HUES6 (cell line): ENCODE data around the gene SERPINE2.

Experiments
- H3K27ac ChIP-seq: 2 replicates; pipeline ENCODE4 v1.7.0; 2013; ENCODE audit warnings: low read depth, mild to moderate bottlenecking, low read length, inconsistent platforms
- H3K27me3 ChIP-seq: 2 replicates; pipeline ENCODE4 v1.6.1; 2013; ENCODE audit warnings: low read length; ENCODE audit not compliant: control insufficient read depth, insufficient read depth
- H3K36me3 ChIP-seq: 2 replicates; pipeline ENCODE4 v1.6.1; 2013; ENCODE audit warnings: low read length; ENCODE audit not compliant: control insufficient read depth, insufficient read depth
- H3K4me1 ChIP-seq: 2 replicates; pipeline ENCODE4 v1.6.1; 2013; ENCODE audit warnings: low read length; ENCODE audit not compliant: control insufficient read depth, insufficient read depth
- H3K4me3 ChIP-seq: 2 replicates; pipeline ENCODE4 v1.5.1; 2013; ENCODE audit warnings: low read depth, low read length
- H3K9ac ChIP-seq: one replicate; pipeline ENCODE4 v1.6.1; 2013; ENCODE audit warnings: mild to moderate bottlenecking, low read length
- H3K9me3 ChIP-seq: 2 replicates; pipeline ENCODE4 v1.6.1; 2013; ENCODE audit warnings: low read depth, low read length; ENCODE audit not compliant: control insufficient read depth, insufficient read depth

SERPINE2 gene

GRCh38 chr2:223929571-223930102 is 109.4 kb downstream of the SERPINE2 start:
- H3K9me3 ChIP-seq, result peaks cover 18% of the 10 kb centered on the region
- H3K27me3 ChIP-seq, result no peaks in the 10 kb centered on the region
- 0 out of 2 replicates have a peak, but pooled peaks cover 2% of the 10 kb centered on the region for H3K36me3 ChIP-seq
- no peak overlapping the region for H3K27ac ChIP-seq
- no peak overlapping the region for H3K4me3 ChIP-seq
- H3K9ac ChIP-seq, result no peak overlapping the region
- peaks cover 25% of the 10 kb centered on the region for H3K4me1 ChIP-seq

DNA sequence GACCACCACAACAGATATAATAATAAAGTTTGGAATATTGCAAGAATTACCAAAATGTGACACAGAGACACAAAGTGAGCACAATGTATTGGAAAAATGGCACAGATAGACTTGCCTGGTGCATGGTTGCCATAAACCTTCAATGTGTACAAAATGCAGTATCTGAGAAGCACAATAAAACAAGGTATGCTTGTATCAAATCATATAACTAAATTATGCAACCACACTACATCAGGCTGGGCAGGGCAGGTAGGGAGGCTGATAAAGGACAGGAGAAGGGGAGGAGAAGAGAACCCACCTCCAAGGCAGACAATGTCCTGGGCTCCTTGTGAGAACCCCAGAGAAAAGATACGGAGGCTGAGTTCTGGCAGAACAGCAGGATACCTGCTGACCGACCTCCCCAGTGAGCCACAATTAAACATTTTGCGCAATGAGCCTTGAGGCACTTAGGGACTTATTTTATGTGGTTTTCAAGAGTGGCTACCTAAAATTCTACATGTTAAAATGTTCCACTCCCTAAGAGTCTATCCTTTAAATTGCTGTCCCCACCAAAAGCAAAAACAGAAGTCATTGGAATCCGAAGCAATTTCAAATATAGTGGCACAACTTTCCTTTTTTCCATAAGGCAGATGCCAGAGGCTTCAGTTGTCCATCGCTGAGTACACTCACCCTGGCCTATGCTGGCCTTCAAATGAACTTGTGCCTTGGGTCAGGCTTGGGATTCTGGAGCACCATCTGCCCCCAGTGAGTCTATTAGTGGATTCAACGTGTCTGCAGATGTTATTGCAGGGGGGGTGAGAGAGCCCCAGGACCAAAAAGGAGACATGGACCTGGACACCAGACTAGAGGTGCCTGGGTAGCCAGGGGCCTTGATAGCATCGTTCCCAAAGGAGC is 110.7 kb downstream of the SERPINE2 start:
- Histone ChIP-seq H3K9ac (no peak overlapping the region), H3K36me3 (0 out of 2 replicates have a peak, but pooled peaks cover 2% of the 10 kb centered on the region), H3K27me3 (no peaks in the 10 kb centered on the region), H3K9me3 (peaks cover 22% of the 10 kb centered on the region), H3K4me3 (no peak overlapping the region), H3K27ac (no peak overlapping the region), H3K4me1 (peaks cover 18% of the 10 kb centered on the region)

DNA sequence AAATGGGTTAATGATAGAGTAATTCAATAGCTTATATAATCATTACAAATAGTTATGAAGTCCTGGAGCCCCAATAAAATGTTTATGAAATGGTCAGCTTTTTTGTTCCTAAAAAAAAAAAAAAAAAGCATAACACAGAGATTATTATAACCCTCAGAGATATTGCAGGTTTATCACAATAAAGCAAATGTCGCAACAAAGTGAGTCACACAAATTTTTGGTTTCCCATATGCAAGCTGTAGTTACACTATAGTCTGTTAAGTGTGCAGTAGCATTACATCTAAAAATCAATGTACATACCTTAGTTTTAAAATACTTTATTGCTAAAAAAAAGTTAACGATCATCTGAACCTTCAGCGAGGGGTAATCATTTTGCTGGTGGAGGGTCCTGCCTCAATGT is 114.0 kb downstream of the SERPINE2 start:
- peaks cover 22% of the 10 kb centered on the region for H3K9me3 ChIP-seq
- 0 out of 2 replicates have a peak, but pooled peaks cover 2% of the 10 kb centered on the region for H3K36me3 ChIP-seq
- no peak overlapping the region for H3K4me3 ChIP-seq
- H3K27ac ChIP-seq, result no peak overlapping the region
- peaks cover 3% of the 10 kb centered on the region for H3K4me1 ChIP-seq
- H3K9ac ChIP-seq, result no peak overlapping the region
- H3K27me3 ChIP-seq, result no peaks in the 10 kb centered on the region
